Skin epidermis (tissue), 12 donors: Measurements from ENCODE around the gene DMAC2L.
"Not testable (repeated sequence)": the region's sequence is repeated elsewhere in the genome, so short reads cannot be mapped to it uniquely, and the experiment has no call there.

ENCODE experiments used
- H3K27ac ChIP-seq, 21 experiments: fragments of 200-600 bp; sonication (generic) in 11 of 21; one replicate each; pipeline ENCODE4 v1.5.0; 2020; ENCODE audit warnings: mild to moderate bottlenecking in 3 of 21, inconsistent platforms in 2 of 21, moderate library complexity in 2 of 21
- H3K4me3 ChIP-seq, 7 experiments: fragments of 200-600 bp; sonication (generic) in 2 of 7; one replicate each; pipeline ENCODE4 v1.5.0; 2020; ENCODE audit warnings: inconsistent platforms in 2 of 7, mild to moderate bottlenecking in 2 of 7, moderate library complexity in 1 of 7

Gene DMAC2L

DNA sequence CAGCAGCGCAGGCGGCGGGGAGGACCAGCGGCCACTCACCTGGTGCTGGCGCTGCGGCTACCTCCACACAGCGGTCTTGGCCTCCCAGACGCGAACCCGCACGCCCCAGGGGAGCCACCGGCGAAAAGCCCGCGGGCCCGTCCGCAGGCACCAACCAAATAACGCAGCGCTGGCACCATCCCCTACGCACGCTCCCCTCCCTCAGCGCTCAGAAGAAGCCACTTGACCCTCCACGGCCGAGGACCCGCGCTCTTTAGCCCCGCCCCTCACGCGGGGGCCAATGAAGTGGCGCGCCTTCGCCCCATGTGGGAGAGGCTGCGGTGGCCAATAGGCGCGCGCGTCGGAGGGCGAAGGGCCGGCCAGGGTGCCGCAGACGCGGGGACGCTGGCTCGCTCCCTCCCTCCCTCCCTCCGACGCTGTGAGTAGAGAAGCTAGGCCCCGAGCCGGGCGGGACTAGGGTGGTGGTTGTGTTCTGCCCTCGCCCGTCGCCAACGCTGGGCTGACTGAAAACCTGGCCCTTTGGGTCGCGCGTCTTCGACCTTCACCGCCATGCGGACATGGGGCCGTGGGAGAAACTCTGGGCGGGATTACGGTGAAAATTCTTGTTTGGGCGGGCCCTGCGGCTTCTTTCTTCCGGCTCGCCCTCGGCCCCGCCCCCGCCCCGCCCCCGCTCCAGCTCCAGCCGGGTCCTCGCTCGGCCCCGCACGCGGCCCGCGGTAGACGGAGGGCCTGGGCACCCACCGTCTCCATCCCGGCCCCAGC lies at the start of gene DMAC2L, which contains the start of gene L2HGDH:
Gene DMAC2L (plus strand): TSS at position 353 of the 762 bp plus-strand sequence. CDS start 9,164 bp downstream, outside the sequence.
Gene L2HGDH (minus strand): TSS at position 258 of the 762 bp plus-strand sequence. CDS start 79 bp downstream, at position 179.
- Histone ChIP-seq H3K4me3 (peak within 1 kb of the TSS; percentile 57 to 95 (median 87)), H3K27ac (peak within 1 kb of the TSS; percentile 50 to 98 (median 94))

GRCh38 chr14:50262865-50263264 lies 49.3 kb upstream of the DMAC2L start:
- H3K4me3 ChIP-seq = no peak overlapping the region
- H3K27ac ChIP-seq = no peak overlapping the region

GRCh38 chr14:50263321-50263720 lies 48.8 kb upstream of the DMAC2L start:
- Histone ChIP-seq H3K4me3 (no peak overlapping the region), H3K27ac (no peak overlapping the region)

DNA sequence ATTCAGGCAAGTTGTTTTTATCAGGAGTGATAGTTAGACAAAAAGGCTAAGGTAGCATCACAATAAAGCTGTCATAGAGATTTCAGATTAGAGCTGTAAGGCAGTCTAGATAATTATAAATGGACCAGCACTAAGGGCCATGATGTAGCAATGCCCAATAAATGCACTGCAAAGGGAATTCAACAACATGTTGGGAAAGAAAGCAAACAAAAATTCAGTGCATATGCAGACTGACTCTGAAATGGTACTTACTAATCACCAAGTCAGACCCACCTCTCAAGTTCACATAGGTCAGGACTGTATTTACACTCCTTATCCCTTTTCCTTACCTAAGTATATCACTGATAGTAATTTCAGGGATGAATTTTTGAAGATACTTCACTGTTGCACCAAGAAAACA lies 47.1 kb upstream of the DMAC2L start:
- Histone ChIP-seq H3K27ac (no peak overlapping the region), H3K4me3 (no peak overlapping the region)

- Histone ChIP-seq H3K4me3 (no peak overlapping the region), H3K27ac (no peak overlapping the region)
These were observed 41.2 kb upstream of the DMAC2L start for GRCh38 chr14:50270932-50271331.

DNA sequence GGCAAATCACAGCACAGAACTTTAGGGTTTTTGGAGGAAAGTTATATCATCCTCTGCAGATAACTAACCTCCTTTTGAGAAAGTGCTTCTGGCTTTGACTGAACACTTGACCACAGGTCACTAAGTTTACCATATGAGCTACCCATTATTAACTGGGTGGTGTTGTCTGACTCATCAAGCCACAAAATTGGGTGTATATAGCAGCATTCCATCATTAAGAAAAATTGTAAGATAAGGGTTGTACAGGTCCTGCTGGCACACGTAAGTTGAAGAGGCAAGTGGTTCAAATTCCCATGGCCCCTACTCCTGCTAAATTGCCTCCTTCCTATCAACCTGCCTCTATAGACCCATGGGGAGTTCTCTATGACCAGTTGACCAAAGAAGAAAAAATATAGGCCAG lies 39.6 kb upstream of the DMAC2L start:
- no peak overlapping the region for H3K27ac ChIP-seq

GRCh38 chr14:50285861-50286260 lies 26.3 kb upstream of the DMAC2L start:
- H3K27ac ChIP-seq = no peak overlapping the region
- H3K4me3 ChIP-seq = no peak overlapping the region

More for the DNA sequence above, 39.6 kb upstream of the DMAC2L start:
- no peak overlapping the region for H3K4me3 ChIP-seq

- no peak overlapping the region for H3K4me3 ChIP-seq
- no peak overlapping the region for H3K27ac ChIP-seq
These were observed 24.0 kb upstream of the DMAC2L start for GRCh38 chr14:50288146-50288545.

DNA sequence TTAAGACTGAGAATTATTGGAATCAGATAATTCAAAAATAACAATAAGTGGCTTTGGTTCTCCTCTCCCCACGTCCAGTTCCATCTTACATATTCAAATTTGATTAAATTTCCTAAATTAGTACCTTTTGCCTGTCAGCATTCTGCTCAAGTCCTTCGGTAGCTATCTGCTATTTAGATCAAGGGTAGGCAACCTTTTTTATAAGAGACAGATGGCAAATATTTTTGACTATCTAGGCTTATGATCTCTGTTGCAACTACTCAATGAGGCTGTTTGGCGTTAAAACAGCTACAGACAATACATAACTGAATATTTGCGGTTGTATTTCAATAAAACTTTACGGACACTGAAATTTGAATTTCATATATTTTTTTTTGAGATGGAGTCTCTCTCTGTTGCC lies 21.8 kb upstream of the DMAC2L start:
- H3K27ac ChIP-seq = no peak overlapping the region
- no peak overlapping the region for H3K4me3 ChIP-seq

DNA sequence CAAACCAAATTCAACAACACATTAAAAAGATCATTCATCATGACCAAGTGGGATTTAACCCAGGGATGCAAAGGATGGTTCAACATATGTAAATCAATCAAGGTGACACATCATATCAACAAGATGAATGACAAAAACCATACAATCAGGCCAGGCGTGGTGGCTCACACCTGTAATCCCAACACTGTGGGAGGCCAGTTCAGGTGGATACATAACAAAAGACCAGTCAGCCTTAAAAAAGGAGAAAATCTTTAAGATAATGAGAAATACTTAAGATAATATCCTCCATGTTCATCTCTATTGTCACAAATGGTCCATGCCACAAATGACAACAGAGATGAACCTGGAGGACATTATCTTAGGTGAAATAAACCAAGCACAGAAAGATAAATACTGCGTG lies 12.5 kb upstream of the DMAC2L start:
- no peak overlapping the region for H3K27ac ChIP-seq
- H3K4me3 ChIP-seq = no peak overlapping the region

DNA sequence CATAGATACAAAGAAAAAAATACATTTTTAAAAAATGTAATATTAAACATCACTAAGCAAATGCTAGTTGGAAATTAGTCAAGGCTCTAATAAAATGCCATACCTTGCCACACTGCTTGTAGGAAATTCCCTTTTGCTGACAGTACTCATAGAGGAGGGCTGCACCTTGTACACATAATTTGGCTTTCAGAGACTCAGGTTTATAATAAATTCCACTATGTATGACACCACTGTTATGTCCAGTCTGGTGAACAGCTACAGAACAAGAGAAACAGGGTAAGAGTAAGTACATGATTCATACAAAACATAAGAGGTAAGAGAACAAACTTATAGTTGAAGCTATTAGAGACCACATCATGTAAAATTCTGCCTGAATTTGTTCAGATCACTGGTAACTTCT lies 10.2 kb upstream of the DMAC2L start:
- H3K4me3 ChIP-seq = no peak overlapping the region
- no peak overlapping the region for H3K27ac ChIP-seq

DNA sequence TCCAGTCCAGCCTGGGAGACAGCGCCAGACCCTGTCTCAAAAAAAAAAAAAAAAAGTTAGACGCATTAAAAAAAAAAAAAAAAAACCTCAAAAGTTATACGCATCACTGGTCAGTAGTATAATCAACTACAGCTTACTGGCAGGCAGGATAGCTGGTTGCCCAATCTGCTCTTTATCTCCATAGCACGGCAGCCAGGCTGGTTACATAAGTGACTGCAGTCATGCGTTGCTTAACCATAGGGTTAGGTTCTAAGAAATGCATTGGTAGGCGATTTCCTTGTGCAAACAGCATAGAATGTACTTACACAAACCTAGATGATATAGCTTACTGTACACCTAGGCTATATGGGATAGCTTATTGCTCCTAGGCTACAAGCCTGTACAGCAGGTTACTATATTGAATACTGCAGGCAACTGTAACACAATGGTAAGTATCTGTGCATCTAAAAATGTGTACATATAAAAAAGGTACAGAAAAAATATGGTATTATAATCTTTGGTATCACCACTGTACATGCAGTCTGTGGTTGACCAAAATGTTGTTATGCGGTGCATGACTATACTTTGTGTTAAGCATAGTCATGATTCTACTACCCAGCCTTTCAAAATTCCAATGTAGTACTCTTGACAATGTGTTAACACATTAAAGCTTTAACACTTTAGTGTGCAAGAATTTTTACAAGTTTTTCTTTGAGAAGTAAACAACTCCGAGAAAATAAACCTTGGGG lies 8.2 kb upstream of the DMAC2L start:
- Histone ChIP-seq H3K4me3 (no peak overlapping the region), H3K27ac (no peak overlapping the region)

DNA sequence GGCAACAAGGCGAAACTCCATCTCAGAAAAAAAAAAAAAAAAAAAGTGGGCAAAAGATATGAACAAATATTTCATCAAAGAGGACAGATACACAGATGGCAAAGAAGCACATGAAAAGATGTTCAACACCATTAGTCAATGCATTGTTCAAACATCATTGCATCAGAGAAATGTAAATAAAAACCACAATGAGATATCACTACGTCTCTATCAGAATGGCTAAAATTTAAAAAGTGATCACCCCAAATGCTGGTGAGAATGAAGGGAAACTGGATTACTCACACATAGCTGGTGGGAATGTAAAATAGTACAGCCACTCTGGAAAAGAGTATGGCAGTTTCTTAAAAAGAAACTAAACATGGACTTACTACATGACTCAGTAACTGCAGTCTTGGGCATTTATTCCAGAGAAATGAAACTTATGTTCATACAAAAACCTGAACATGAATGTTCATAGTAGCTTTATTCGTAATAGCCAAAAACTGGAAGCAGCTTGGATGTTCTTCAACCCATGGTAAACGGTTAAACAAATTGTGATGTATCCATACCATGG lies 3.7 kb upstream of the DMAC2L start:
- H3K4me3 ChIP-seq = no peak overlapping the region
- no peak overlapping the region for H3K27ac ChIP-seq

DNA sequence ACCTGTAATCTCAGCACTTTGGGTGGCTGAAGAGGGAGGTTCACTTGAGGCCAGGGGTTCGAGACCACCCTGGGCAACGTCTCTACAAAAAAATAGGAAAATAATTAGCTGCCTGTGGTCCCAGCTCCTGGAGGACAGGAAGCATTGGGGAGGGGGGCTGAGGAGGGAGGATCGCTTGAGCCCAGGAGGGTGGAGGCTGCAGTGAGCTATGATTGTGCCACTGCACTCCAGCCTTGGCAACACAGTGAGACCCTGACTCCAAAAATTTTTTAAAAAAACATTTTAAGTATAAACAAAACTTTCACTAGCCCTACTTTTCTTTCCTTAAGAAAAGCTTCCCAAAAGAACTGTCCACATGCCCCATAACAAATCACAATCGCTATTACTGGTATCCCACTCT lies 1.7 kb upstream of the DMAC2L start:
- H3K4me3 ChIP-seq = peak overlapping the region in 1 of 7 experiments; percentile 93

GRCh38 chr14:50311337-50311971 lies 670 bp upstream of the DMAC2L start:
- Histone ChIP-seq H3K4me3 (peak overlapping the region; percentile 57 to 95 (median 87)), H3K27ac (peak overlapping the region; percentile 15 to 98 (median 94))

More for the DNA sequence above, 1.7 kb upstream of the DMAC2L start:
- no peak overlapping the region for H3K27ac ChIP-seq

DNA sequence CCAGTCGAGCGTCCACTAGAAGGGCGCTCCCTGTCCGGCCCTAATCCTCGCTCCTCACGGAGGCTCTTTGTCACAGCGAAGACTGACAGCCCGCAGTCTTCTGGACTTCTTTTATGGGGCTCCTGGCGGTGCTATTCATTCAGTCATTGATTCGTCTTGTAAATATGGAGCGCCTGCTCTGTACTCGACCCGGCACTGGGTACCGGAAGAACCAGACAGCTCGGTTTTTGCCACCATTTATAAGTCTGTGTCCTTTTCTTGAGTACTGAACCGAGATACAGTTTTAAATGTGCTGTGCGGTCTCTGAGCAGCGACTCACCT lies 570 bp downstream of the DMAC2L start:
- peak overlapping the region; percentile 57 to 95 (median 87) for H3K4me3 ChIP-seq
- H3K27ac ChIP-seq = peak overlapping the region; percentile 50 to 98 (median 94)

DNA sequence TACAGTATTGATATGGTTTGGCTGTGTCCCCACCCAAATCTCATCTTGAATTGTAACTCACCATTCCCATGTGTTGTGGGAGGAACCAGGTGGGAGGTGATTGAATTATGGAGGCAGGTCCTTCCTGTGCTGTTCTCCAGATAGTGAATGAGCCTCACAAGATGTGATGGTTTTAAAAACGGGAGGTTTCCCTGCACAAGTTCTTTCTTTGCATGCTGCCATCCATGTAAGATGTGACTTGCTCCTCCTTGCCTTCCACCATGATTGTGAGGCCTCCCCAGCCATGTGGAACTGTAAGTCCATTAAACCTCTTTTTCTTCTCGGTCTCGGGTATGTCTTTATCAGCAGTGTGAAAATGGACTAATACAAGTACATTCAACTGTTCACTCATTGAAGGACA lies 2.0 kb downstream of the DMAC2L start:
- H3K27ac ChIP-seq, H3K4me3 ChIP-seq: not testable (repeated sequence)

DNA sequence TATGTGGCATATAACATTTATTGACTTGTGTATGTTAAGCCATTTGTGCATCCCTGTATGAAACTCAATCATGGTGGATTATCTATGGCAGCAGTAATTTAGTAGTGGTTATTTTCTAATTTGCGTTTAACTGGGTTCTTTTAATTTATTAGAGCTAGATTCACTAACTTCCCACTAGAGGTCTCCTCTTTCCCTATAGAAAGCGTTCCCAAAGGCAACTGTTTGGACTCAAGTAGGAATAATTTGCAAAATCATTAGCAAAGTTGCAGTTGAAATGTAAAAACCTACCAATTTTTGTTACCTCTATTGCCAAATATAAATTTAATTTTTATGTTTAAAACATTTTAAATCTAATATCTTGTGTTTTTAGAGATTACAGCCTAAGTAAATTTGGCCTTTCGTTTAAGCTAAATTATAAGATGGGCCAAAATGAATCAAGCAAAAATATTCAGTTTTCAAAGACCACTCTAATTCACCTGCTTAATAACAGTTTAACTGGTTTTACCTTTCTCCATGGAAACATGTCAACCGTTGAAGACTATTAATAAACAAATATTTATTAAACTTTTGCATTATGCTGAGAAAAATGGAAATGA lies 6.0 kb downstream of the DMAC2L start:
- H3K27ac ChIP-seq = no peak overlapping the region
- no peak overlapping the region for H3K4me3 ChIP-seq

- Histone ChIP-seq H3K4me3 (no peak overlapping the region), H3K27ac (peak overlapping the region in 8 of 21 experiments; percentile 41 to 66 (median 60))
These were observed 7.2 kb downstream of the DMAC2L start for GRCh38 chr14:50319293-50319692.

DNA sequence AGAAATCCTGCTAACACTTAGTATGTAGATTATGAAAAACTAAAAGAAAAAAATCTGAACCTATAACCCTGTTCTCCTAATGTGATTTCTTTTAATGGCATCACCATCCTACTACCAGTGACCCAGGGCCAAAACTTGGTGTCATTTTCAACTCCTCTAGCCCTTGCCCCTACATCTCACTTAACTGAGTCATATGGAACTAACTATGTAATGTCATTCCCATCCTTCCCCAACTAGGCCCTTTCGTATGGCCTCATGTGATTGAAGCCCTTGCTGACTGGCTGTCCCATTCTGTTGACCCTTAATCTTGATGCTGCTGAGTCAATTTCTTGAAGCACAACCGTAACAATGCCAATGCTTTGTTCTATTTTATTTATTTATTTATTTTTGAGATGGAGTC lies 7.6 kb downstream of the DMAC2L start:
- Histone ChIP-seq H3K27ac (peak overlapping the region in 13 of 21 experiments; percentile 31 to 68 (median 60)), H3K4me3 (no peak overlapping the region)
